ENCODE data around the gene PRKCE. TPM values are rescaled to one million over a fixed set of nuclear protein-coding genes. Genes with fewer than 3 reads are reported as not detected.

The PRKCE gene
- total and polyA plus RNA-seq, 4 donors, result 2.5 to 38.6 (median 5.8) TPM

DNA sequence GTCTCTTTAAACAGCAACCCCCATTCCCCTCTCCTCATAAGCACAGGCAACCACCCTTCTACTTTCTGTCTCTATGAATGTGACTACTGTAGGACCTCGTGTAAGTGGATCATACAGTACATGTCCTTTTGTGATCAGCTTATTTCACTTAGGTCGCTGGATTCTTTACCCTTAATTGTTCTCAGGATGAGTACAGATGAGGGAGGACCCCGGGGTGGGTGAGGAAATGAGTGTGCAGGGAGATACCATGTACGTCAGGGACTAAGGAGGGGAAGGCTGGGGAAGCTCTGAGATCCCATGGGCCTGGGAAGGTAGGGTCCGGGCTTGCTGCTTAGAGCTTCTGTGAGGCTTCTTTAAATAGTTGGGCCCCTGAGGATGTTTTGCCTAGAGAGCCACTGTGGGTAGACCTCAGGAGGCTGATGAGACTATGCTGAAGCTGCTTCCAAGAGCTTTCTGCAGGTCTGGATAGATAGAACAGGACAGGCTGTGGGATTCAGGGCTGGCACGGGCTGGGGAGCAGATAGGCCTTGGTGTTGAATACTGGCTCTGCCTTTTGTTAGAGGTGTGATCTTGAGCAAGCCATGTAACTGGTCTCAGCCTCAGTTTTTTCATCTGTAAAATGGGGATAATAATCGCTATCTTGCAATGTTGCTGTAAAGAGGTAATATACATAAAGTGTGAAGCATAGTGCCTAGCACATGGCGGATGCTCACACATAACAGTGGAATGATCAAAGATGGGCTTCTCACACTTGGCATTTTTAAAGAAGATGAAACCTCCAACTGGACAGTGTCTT lies 155.3 kb downstream of the PRKCE start:
- H3K27ac ChIP-seq (ENCODE audit: low read depth in 1 of 2, low read length in 2 of 2), result no peak overlapping the region
- 87% methylated on average over 8 of the region's 8 CpGs for WGBS
- H3K27me3 ChIP-seq (ENCODE audit: control insufficient read depth in 4 of 4, insufficient read depth in 4 of 4, low read length in 3 of 4), result no peaks in the 10 kb centered on the region
- no peaks in the 10 kb centered on the region for H3K9me3 ChIP-seq (ENCODE audit: control insufficient read depth in 4 of 4, low read length in 3 of 4)
- no peak overlapping the region for H3K9ac ChIP-seq (ENCODE audit: low read depth in 1 of 2, low read length in 2 of 2)
- no peak for TF ChIP-seq EGR1 (IDR thresholded peaks at IDR 0.05; ENCODE audit: low read depth in 2 of 2)
- H3K36me3 ChIP-seq (ENCODE audit: control insufficient read depth in 4 of 4, insufficient read depth in 3 of 4, low read depth in 1 of 4, low read length in 3 of 4), result no peaks in the 10 kb centered on the region
- DNase-seq (ENCODE audit: low spot score), result no peak
- H3K4me3 ChIP-seq (ENCODE audit: low read depth in 1 of 3, low read length in 3 of 3), result no peak overlapping the region
- no peaks in the 10 kb centered on the region for H3K4me1 ChIP-seq (ENCODE audit: control insufficient read depth in 4 of 4, insufficient read depth in 4 of 4, low read length in 3 of 4)

DNA sequence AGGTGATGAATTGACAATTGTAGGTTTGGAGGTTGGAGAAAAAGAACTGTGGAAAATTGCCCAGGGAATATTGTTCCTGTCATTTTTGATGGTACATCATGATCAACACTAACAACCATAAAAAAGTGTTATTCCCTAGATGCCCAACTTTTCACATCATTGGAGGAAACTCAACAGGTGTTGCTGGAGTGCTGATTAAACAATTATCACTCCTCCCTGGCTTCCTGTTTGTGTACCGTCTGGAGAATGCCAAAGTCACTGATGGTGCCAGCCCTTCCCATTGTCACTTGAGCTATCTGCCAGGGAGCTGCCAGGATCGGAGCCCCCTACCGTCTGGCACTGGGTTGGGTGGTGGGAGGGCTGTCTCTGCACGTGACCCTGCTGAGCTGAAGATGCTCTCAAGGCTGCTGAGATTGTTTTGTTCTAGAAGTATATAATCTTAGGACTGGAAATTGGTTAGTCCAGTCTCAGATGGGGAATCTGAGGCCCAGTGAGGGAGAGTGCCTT lies 156.9 kb downstream of the PRKCE start:
- no peak for TF ChIP-seq SP1 (IDR thresholded peaks at IDR 0.05)
- TF ChIP-seq HNF4A (conservative IDR thresholded peaks at IDR 0.05), result no peak
- TF ChIP-seq, protein P1, sequence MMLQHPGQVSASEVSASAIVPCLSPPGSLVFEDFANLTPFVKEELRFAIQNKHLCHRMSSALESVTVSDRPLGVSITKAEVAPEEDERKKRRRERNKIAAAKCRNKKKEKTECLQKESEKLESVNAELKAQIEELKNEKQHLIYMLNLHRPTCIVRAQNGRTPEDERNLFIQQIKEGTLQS (IDR thresholded peaks at IDR 0.05), result no peak
- TF ChIP-seq, protein P2, sequence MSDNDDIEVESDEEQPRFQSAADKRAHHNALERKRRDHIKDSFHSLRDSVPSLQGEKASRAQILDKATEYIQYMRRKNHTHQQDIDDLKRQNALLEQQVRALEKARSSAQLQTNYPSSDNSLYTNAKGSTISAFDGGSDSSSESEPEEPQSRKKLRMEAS (IDR thresholded peaks at IDR 0.05), result no peak
- TF ChIP-seq, protein P3, sequence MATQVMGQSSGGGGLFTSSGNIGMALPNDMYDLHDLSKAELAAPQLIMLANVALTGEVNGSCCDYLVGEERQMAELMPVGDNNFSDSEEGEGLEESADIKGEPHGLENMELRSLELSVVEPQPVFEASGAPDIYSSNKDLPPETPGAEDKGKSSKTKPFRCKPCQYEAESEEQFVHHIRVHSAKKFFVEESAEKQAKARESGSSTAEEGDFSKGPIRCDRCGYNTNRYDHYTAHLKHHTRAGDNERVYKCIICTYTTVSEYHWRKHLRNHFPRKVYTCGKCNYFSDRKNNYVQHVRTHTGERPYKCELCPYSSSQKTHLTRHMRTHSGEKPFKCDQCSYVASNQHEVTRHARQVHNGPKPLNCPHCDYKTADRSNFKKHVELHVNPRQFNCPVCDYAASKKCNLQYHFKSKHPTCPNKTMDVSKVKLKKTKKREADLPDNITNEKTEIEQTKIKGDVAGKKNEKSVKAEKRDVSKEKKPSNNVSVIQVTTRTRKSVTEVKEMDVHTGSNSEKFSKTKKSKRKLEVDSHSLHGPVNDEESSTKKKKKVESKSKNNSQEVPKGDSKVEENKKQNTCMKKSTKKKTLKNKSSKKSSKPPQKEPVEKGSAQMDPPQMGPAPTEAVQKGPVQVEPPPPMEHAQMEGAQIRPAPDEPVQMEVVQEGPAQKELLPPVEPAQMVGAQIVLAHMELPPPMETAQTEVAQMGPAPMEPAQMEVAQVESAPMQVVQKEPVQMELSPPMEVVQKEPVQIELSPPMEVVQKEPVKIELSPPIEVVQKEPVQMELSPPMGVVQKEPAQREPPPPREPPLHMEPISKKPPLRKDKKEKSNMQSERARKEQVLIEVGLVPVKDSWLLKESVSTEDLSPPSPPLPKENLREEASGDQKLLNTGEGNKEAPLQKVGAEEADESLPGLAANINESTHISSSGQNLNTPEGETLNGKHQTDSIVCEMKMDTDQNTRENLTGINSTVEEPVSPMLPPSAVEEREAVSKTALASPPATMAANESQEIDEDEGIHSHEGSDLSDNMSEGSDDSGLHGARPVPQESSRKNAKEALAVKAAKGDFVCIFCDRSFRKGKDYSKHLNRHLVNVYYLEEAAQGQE (IDR thresholded peaks at IDR 0.05), result no peak
- no peak for TF ChIP-seq RAD21 (IDR thresholded peaks at IDR 0.05)
- no peak for TF ChIP-seq HNF4G (IDR thresholded peaks at IDR 0.05)
- no peak for TF ChIP-seq JUND (IDR thresholded peaks at IDR 0.05)
- TF ChIP-seq, protein P4, sequence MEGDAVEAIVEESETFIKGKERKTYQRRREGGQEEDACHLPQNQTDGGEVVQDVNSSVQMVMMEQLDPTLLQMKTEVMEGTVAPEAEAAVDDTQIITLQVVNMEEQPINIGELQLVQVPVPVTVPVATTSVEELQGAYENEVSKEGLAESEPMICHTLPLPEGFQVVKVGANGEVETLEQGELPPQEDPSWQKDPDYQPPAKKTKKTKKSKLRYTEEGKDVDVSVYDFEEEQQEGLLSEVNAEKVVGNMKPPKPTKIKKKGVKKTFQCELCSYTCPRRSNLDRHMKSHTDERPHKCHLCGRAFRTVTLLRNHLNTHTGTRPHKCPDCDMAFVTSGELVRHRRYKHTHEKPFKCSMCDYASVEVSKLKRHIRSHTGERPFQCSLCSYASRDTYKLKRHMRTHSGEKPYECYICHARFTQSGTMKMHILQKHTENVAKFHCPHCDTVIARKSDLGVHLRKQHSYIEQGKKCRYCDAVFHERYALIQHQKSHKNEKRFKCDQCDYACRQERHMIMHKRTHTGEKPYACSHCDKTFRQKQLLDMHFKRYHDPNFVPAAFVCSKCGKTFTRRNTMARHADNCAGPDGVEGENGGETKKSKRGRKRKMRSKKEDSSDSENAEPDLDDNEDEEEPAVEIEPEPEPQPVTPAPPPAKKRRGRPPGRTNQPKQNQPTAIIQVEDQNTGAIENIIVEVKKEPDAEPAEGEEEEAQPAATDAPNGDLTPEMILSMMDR (IDR thresholded peaks at IDR 0.05; ENCODE audit: low read depth, low read length, missing input control), result no peak
- Histone ChIP-seq H3K4me1 (ENCODE audit: control insufficient read depth in 4 of 4, insufficient read depth in 4 of 4, low read length in 3 of 4) (no peaks in the 10 kb centered on the region), H3K27me3 (ENCODE audit: control insufficient read depth in 4 of 4, insufficient read depth in 4 of 4, low read length in 3 of 4) (no peaks in the 10 kb centered on the region), H3K36me3 (ENCODE audit: control insufficient read depth in 4 of 4, insufficient read depth in 3 of 4, low read depth in 1 of 4, low read length in 3 of 4) (no peaks in the 10 kb centered on the region), H3K9me3 (ENCODE audit: control insufficient read depth in 4 of 4, low read length in 3 of 4) (no peaks in the 10 kb centered on the region), H3K27ac (ENCODE audit: low read depth in 1 of 2, low read length in 2 of 2) (no peak overlapping the region), H3K9ac (ENCODE audit: low read depth in 1 of 2, low read length in 2 of 2) (no peak overlapping the region), H3K4me3 (ENCODE audit: low read depth in 1 of 3, low read length in 3 of 3) (no peak overlapping the region)
- DNase-seq (ENCODE audit: low spot score), result no peak
- 86% methylated on average over 4 of the region's 4 CpGs for WGBS

DNA sequence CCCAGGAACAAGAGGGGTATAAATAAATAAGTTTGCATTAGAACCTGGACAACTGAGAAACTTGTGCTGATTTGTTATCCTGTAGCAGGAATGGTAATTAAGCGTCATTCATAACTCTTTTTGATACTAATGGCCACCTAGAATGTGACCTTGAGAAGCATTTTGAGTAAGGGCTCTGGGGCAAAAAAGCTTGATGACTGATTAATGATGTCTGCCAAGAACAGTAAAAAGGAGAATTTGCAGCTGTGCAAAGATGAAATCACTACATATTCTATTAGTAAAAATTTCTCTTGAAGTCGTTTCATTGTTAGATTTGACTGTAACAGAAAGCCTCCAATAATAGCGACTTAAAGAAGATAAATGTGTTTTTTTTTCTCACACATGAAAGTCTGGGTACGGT lies 157.7 kb downstream of the PRKCE start:
- H3K4me3 ChIP-seq (ENCODE audit: low read depth in 1 of 3, low read length in 3 of 3), result no peak overlapping the region
- 91% methylated on average over 4 of the region's 4 CpGs for WGBS
- H3K9me3 ChIP-seq (ENCODE audit: control insufficient read depth in 4 of 4, low read length in 3 of 4), result no peaks in the 10 kb centered on the region
- H3K9ac ChIP-seq (ENCODE audit: low read depth in 1 of 2, low read length in 2 of 2), result no peak overlapping the region
- H3K36me3 ChIP-seq (ENCODE audit: control insufficient read depth in 4 of 4, insufficient read depth in 3 of 4, low read depth in 1 of 4, low read length in 3 of 4), result no peaks in the 10 kb centered on the region
- H3K4me1 ChIP-seq (ENCODE audit: control insufficient read depth in 4 of 4, insufficient read depth in 4 of 4, low read length in 3 of 4), result no peaks in the 10 kb centered on the region
- TF ChIP-seq, protein P1 (IDR thresholded peaks at IDR 0.05), result no peak
- TF ChIP-seq, protein P3 (IDR thresholded peaks at IDR 0.05), result no peak
- no peak for TF ChIP-seq SP1 (IDR thresholded peaks at IDR 0.05)
- TF ChIP-seq EGR1 (IDR thresholded peaks at IDR 0.05; ENCODE audit: low read depth in 2 of 2), result no peak
- TF ChIP-seq TAF1 (conservative IDR thresholded peaks at IDR 0.05), result no peak
- DNase-seq (ENCODE audit: low spot score), result no peak
- H3K27ac ChIP-seq (ENCODE audit: low read depth in 1 of 2, low read length in 2 of 2), result no peak overlapping the region
- H3K27me3 ChIP-seq (ENCODE audit: control insufficient read depth in 4 of 4, insufficient read depth in 4 of 4, low read length in 3 of 4), result no peaks in the 10 kb centered on the region

All from liver (tissue), 9 donors.